ENCODE data around the gene SAAL1.

- TF ChIP-seq CTCF (IDR thresholded peaks at IDR 0.05; ENCODE audit: poor library complexity) (no peak), EZH2 (IDR thresholded peaks at IDR 0.05; ENCODE audit: borderline replicate concordance) (no peak), EZH2phosphoT487 (IDR thresholded peaks at IDR 0.05; ENCODE audit: low read depth, severe bottlenecking, unreplicated experiment) (no peak)
Measured at GRCh38 chr11:18063125-18063524, 42.8 kb downstream of the SAAL1 start.
